Activated T-cell treated with anti-CD3 and anti-CD28 coated beads, Interleukin-2, amount 50 U/mL, for 72 hours (primary cell): Measurements from ENCODE around the gene ABHD12. TPM values are rescaled to one million over a fixed set of nuclear protein-coding genes. Genes with fewer than 3 reads are reported as not detected.

Source experiments
- ATAC-seq, 2 donors: fragments of 150-1000 bp; cut with Tn5 transposase; replicated peaks in 1 of 2; 2 replicates each; pipeline ENCODE4 v1.10.0; 2021; ENCODE audit warnings: moderate library complexity in 2 of 2, mild to moderate bottlenecking in 1 of 2
- DNase-seq, 2 donors: peaks; one replicate each; pipeline ENCODE4 v3.0.0; 2021 to 2022; ENCODE audit warnings: mixed read lengths in 1 of 2
- H3K27ac Mint-ChIP-seq: one replicate; pipeline ENCODE4 v1.8.0; 2022; ENCODE audit warnings: mild to moderate bottlenecking, moderate library complexity, mixed read lengths
- H3K27me3 Mint-ChIP-seq: one replicate; pipeline ENCODE4 v1.8.0; 2022; ENCODE audit warnings: low read depth, mixed read lengths
- H3K36me3 Mint-ChIP-seq, 2 donors: one replicate each; pipeline ENCODE4 v1.8.0; 2022; ENCODE audit warnings: mixed read lengths in 2 of 2, mild to moderate bottlenecking in 1 of 2; ENCODE audit not compliant: insufficient read depth in 2 of 2
- H3K4me1 Mint-ChIP-seq: one replicate; pipeline ENCODE4 v1.8.0; 2022; ENCODE audit warnings: low read depth, mixed read lengths
- H3K4me3 Mint-ChIP-seq, 2 donors: one replicate each; pipeline ENCODE4 v1.8.0; 2022; ENCODE audit warnings: mild to moderate bottlenecking in 2 of 2, mixed read lengths in 2 of 2, moderate library complexity in 2 of 2
- H3K9me3 Mint-ChIP-seq, 2 donors: one replicate each; pipeline ENCODE4 v1.8.0; 2022; ENCODE audit warnings: mixed read lengths in 2 of 2
- total RNA-seq, 2 donors: library from RNA; stranded (reverse); gene quantifications; one replicate each; pipeline ENCODE4 v1.2.3, GENCODE V29; 2022

ABHD12 gene
- total RNA-seq, 2 donors from 2014 or later = 25.5 to 26.5 TPM

DNA sequence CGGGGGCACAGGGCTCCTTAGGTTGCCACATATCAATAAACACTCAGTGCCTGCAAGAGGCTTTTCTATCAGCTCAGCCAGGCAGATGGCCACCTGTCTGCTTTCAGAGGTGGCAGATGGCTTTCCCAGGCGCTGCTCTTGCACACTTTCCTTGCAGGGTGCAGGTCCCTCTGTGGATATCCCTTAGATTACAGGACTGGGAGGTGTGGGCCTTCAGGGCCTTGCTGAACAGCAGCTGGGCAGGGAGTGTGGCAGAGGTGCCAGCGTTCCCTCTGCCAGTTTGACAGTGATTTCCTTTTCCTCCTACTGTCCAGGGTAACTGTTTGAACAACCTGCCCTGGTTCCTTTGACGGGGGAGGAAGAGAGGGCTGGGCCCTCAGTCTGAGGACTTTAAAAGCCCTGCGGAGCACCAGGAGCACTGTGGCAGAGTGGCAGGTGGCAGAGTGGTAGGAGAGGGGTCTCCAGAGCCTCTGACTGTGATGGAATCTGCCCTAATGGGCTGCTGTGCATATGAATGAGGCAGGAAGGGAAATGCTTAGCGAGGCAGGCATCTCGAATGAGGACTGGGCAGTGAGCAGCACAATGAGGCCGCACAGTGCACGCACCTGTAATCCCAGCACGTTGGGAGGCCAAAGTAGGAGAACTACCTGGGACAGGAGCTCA is 34.2 kb downstream of the ABHD12 start:
- no peak overlapping the region for H3K27ac Mint-ChIP-seq
- ATAC-seq = no peak

DNA sequence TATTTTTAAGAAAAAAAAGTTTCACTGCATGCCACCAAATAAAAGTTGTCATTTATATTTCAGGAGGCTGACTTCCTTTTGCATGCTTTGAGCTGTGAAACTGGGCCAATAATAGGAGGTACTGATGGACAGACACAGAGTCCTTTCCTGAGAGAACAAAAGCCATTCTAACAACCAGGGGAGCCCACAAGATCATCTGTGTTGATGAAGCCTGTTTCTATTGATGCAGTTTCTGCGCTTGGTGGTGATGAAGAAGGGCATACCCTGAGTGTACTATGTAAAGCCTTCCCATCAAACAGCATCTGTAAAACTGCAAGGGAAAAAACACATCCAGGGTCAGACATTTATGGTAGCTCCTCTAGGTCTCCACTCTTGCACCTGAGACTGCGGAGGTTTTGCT is 34.8 kb downstream of the ABHD12 start:
- Mint-ChIP-seq H3K36me3 (no peaks in the 10 kb centered on the region), H3K27me3 (no peaks in the 10 kb centered on the region), H3K27ac (no peak overlapping the region), H3K4me1 (peaks cover 5% of the 10 kb centered on the region), H3K4me3 (no peak overlapping the region), H3K9me3 (no peaks in the 10 kb centered on the region)
- ATAC-seq (no peak), DNase-seq (no peak)

More for the DNA sequence above, 34.2 kb downstream of the ABHD12 start:
- H3K4me1 Mint-ChIP-seq = peaks cover 5% of the 10 kb centered on the region
- no peaks in the 10 kb centered on the region for H3K36me3 Mint-ChIP-seq
- DNase-seq = no peak
- no peaks in the 10 kb centered on the region for H3K9me3 Mint-ChIP-seq
- no peaks in the 10 kb centered on the region for H3K27me3 Mint-ChIP-seq
- H3K4me3 Mint-ChIP-seq = no peak overlapping the region

DNA sequence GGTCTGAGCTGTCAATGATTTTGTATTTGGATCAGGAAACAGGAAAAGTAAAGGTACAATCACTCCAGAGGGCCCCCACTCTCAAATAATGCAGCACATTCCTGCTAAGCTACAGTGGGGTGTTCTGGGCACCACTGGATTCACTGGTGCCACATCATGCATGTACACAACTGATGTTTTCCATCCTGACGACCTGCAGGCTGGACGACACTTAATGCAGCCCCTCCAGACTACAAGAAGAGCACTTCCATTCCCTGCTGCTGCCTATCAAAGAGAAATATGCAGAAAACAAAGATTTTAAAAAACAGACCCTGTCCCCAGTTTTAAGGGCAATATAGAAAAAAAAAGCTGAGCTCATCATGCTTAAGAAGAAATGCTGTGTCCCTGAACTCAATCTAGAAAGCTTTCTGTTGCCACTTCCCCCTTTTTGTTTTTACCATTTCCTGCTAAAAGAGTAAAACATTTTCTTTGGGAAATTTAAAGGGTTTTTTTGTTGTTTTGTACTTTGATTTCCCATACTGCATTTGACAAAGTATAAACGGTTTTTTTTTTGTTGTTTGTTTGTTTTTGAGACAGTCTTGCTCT is 35.5 kb downstream of the ABHD12 start:
- no peaks in the 10 kb centered on the region for H3K9me3 Mint-ChIP-seq
- no peaks in the 10 kb centered on the region for H3K27me3 Mint-ChIP-seq
- ATAC-seq (no peak), DNase-seq (no peak)
- H3K4me3 Mint-ChIP-seq = no peak overlapping the region
- H3K27ac Mint-ChIP-seq = no peak overlapping the region
- peaks cover 5% of the 10 kb centered on the region for H3K4me1 Mint-ChIP-seq
- H3K36me3 Mint-ChIP-seq = no peaks in the 10 kb centered on the region

DNA sequence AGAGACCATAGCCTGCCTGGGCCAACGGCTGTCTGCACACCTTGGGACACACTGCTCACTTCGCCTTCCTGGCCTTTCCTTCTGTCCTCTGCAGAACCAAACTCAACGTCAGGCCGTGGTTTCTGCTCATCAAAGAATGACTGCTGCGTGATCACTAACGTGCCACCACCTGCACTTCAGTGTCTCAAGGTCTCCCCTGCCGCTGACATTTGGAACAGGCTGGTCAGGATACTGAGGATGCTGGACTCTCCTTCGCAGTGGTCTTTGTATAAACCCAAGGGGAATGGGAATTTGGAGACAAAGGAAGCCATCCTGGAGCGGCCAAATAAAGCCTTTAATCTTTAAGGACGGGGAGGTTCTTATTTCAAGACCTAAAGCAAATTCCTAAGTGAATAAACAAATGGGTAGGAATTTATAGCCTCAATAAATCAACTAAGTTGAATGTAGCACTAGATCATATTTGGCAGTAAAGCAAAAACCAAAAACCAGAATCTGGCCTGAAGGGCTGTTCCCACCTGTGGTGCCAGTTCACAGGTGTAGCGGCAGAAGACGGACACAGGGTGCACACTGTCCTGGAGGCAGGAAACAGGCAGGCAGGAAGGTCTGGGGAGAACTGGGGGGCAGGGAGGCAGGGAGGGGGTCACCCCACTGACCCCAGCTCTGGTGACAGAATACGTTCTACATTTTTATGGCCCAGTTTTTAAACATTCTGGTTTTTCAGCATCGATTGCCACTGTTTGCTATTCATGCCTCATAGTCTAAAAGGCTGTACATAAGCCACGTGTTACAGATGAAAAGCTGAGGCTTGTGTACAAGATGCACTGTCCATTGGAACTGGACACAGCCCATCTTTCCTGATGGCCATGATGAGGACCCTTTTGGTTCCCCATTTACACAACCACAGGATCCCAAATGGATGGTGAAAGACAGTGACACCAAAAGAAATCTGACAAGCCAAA is 36.6 kb downstream of the ABHD12 start:
- Mint-ChIP-seq H3K27me3 (no peaks in the 10 kb centered on the region), H3K4me3 (no peak overlapping the region), H3K27ac (no peak overlapping the region), H3K36me3 (no peaks in the 10 kb centered on the region), H3K9me3 (no peaks in the 10 kb centered on the region), H3K4me1 (peaks cover 5% of the 10 kb centered on the region)
- ATAC-seq (no peak), DNase-seq (no peak)

DNA sequence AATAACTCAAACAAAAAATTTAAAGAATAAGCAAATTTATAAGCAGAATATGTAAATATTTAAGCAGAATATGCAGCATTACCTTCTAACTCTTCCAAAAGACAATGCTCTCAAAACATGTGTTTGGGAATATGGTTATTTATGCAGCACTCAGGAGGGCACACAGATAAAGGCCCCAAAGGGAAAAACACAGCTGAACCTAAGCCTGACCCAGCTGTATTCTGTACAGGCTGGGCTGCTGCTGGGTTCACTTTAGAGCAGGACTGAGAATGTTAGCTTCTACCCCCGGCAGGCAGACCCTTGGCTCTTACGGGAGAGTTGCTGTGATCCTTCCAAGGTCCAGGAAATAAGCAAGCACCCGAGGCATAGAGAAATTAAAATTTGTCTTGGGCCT is 37.3 kb downstream of the ABHD12 start:
- ATAC-seq (no peak), DNase-seq (no peak)
- H3K4me3 Mint-ChIP-seq = no peak overlapping the region
- no peaks in the 10 kb centered on the region for H3K27me3 Mint-ChIP-seq
- no peaks in the 10 kb centered on the region for H3K36me3 Mint-ChIP-seq
- no peaks in the 10 kb centered on the region for H3K9me3 Mint-ChIP-seq
- no peak overlapping the region for H3K27ac Mint-ChIP-seq
- peaks cover 5% of the 10 kb centered on the region for H3K4me1 Mint-ChIP-seq

DNA sequence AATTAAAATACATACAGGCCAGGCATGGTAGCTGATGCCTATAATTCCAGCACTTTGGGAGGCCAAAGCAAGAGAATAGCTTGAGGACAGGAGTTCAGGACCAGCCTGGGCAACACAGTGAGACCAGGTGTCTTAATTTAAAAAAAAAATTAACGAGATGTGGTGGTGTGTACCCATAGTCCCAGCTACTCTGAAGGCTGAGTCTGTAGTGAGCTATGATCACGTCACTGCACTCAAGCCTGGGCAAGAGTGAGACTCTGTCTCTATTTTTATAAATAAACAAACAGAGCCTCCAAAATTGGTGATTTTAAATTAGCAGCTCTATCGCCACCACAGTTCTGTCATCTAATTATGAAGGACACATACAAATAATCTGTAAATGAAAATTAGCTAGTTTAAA is 37.9 kb downstream of the ABHD12 start:
- peaks cover 5% of the 10 kb centered on the region for H3K4me1 Mint-ChIP-seq
- no peaks in the 10 kb centered on the region for H3K36me3 Mint-ChIP-seq
- no peak overlapping the region for H3K27ac Mint-ChIP-seq
- no peak for DNase-seq
- H3K27me3 Mint-ChIP-seq = no peaks in the 10 kb centered on the region
- no peak for ATAC-seq
- H3K4me3 Mint-ChIP-seq = no peak overlapping the region
- no peaks in the 10 kb centered on the region for H3K9me3 Mint-ChIP-seq

DNA sequence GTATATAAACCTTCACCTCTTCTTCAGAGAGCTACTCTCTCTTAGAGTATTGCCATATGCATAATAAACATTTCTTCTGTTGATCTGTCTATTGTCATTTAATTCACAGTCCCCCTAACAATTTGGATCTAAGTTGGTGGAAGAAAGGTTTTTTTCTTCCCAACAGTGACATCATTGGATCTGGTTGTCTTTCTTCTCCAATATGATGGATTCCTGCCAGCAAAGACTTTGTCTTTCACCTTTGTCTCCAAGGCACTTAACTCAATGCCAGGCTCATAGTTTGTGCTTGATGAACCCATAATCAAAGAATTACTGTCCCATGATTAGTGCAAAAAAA is 39.6 kb downstream of the ABHD12 start:
- ATAC-seq (no peak), DNase-seq (no peak)
- Mint-ChIP-seq H3K4me3 (no peak overlapping the region), H3K4me1 (no peaks in the 10 kb centered on the region), H3K9me3 (no peaks in the 10 kb centered on the region), H3K36me3 (no peaks in the 10 kb centered on the region), H3K27ac (no peak overlapping the region), H3K27me3 (no peaks in the 10 kb centered on the region)

DNA sequence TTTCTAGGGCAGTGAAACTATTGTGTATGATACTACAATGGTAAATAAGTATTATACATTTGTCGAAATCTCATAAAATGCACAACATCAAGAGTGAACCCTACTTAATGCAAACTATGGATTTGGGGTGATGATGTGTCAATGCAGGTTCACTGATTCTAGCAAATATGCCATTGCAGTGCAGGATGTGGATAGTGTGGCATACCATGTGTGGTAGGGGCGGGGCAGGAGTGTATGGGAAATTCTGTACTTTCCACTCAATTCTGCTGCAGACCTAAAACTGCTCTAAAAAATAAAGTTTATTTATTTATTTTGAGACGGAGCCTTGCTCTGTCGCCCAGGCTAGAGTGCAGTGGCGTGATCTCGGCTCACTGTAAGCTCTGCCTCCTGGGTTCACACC is 44.3 kb downstream of the ABHD12 start:
- ATAC-seq = peak in 1 of 2 donors; percentile 55
- Mint-ChIP-seq H3K9me3 (no peaks in the 10 kb centered on the region), H3K27me3 (no peaks in the 10 kb centered on the region), H3K27ac (no peak overlapping the region), H3K4me3 (no peak overlapping the region), H3K4me1 (peaks cover 32% of the 10 kb centered on the region), H3K36me3 (peaks cover 0 to 1% of the 10 kb centered on the region in 2 donors)
- peak in 1 of 2 donors; percentile 5 for DNase-seq

DNA sequence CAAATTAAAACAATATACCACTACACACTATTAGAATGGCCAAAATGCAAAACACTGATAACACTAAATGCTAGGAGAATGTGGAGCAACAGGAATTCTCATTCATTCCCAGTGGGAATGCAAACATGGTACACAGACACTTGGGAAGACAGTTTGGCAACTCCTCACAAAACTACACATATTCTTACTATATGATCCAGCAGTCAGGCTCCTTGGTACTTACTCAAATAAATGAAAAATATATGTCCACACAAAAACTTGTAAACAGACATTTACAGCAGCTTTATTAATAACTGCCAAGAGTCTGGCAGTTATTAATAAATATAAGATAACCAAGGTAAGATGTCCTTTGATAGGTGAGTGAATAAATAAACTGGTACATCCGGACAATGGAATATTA is 44.9 kb downstream of the ABHD12 start:
- no peak overlapping the region for H3K4me3 Mint-ChIP-seq
- no peaks in the 10 kb centered on the region for H3K9me3 Mint-ChIP-seq
- no peaks in the 10 kb centered on the region for H3K27me3 Mint-ChIP-seq
- no peak overlapping the region for H3K27ac Mint-ChIP-seq
- peaks cover 32% of the 10 kb centered on the region for H3K4me1 Mint-ChIP-seq
- peaks cover 0 to 1% of the 10 kb centered on the region in 2 donors for H3K36me3 Mint-ChIP-seq
- no peak for DNase-seq
- ATAC-seq = no peak

DNA sequence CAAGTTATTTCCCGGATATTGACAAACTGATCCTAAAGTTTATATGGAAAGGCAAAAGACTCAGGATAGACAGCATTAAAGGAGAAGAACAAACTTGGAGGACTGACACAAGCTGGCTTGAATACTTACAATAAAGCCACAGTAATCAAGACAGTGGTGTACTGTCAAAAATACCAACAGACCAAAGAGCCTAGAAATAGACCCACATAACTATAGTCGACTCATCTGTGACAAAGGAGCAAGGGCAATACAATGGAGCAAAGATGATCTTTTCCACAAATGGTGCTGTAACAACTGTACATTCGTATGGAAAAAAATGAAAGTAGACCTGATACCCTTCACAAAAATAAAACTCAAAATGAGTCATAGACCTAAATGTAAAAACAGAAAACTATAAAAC is 46.0 kb downstream of the ABHD12 start:
- Mint-ChIP-seq H3K9me3 (no peaks in the 10 kb centered on the region), H3K36me3 (peaks cover 0 to 1% of the 10 kb centered on the region in 2 donors), H3K4me3 (no peak overlapping the region), H3K4me1 (peaks cover 32% of the 10 kb centered on the region), H3K27ac (no peak overlapping the region), H3K27me3 (no peaks in the 10 kb centered on the region)
- ATAC-seq = no peak
- DNase-seq = no peak

DNA sequence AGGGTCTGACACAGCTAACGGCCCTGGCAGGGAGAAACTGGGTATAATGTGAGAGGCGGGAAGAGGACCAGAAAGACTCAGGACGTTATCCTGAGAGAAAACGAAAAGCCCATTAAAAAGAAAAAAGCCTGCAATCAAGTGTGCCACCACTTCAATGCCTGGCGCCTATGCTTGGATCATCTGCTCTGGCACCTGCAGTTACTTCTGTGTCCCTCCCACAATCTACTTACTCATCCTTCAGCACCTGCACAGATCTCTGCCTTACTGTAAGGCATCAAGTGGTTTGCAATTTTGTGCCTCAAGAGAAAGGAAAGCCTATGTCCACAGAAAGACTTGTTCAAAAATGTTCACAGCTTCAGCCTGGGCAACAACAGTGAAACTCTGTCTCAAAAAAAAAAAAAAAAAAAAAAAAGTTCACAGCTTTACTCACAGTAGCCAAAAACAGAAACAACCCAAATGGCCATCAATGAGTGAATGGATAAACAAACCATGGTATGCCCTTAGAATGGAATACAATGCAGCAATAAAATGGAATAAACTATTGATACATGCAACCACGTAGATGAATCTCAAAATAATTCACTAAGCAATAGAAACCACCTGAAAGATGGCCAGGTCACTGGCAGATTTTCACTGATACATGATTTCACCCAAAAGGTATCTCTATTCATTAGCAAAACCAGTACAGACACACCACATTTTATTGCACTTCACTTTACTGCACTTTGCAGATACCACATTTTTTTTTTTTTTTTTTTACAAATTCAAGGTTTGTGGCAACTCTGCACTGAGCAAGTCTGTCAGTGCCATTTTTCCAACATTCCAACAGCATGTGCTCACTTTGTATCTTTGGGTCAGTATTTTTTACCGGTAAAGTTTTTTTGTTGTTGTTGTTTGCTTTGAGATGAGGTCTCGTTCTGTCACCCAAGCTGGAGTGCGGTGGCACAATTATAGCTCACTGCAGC is 48.6 kb downstream of the ABHD12 start:
- ATAC-seq (no peak), DNase-seq (no peak)
- Mint-ChIP-seq H3K27ac (no peak overlapping the region), H3K9me3 (no peaks in the 10 kb centered on the region), H3K27me3 (no peaks in the 10 kb centered on the region), H3K4me1 (peaks cover 32% of the 10 kb centered on the region), H3K4me3 (no peak overlapping the region), H3K36me3 (peaks cover 0 to 1% of the 10 kb centered on the region in 2 donors)

DNA sequence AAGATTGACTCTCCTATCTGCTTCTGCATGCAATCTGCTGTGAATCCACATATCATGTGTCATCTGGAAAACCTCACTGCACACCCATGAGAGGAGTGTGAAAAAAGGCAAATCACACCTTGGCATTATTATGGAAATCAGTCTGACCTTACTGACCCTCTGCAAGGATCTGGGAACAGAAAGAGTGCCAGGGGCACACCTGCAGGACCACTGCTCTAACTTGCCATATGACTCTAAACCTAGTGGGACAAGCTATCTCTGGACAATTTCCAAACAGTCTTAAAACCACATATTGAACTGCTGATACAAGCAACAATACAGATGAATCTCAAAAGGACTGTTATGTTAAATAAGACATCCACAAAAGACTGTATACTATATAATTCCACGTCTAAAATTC is 50.3 kb downstream of the ABHD12 start:
- no peak overlapping the region for H3K27ac Mint-ChIP-seq
- peaks cover 0 to 1% of the 10 kb centered on the region in 2 donors for H3K36me3 Mint-ChIP-seq
- no peak overlapping the region for H3K4me3 Mint-ChIP-seq
- H3K9me3 Mint-ChIP-seq = no peaks in the 10 kb centered on the region
- ATAC-seq (no peak), DNase-seq (no peak)
- H3K4me1 Mint-ChIP-seq = peaks cover 29% of the 10 kb centered on the region
- no peaks in the 10 kb centered on the region for H3K27me3 Mint-ChIP-seq
